ENCODE results near the gene STRA6.

Gene STRA6

DNA sequence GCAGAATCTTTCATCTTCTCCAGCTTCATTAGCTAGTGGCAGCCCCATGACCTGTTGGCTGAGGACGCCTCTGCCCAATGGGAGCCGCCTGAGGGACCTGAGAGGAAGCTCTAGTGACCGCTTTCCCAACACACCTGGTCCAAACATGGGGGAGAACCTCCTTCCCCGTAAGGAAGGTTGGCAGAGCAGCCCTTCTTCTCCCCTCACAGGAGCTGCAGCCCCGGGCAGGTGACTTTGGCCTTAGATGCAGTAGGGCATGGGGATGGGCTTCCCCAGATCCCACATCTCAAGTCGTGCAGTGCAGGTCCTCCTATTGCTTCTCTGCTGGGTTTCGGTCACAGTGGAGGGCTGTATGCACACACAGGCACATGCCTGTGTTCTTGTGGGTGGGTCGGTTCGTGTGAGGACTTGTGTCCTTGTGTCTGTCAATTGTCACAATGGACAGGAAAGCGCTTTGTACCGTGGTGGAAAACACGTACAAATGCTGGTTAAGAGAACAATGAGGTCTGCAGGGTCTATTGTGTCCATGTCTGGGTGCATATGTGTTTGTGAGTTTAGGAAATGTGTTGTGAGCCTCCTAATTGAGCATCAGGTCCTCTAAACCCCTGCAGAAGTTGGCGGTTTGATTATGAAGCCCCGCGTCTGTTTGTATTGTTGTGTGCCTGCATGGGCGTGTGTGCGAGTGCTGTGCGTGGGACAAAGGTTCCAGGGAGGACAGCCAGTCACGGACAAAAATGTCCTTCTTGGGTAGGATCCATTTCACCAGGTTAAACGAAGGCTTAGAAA, 70.8 kb downstream of the STRA6 start:
- DNase-seq (ENCODE audit: low read depth in 2 of 2) = no peak

GRCh38 chr15:74130849-74131627, 71.5 kb downstream of the STRA6 start:
- DNase-seq (ENCODE audit: low read depth in 2 of 2) = no peak

DNA sequence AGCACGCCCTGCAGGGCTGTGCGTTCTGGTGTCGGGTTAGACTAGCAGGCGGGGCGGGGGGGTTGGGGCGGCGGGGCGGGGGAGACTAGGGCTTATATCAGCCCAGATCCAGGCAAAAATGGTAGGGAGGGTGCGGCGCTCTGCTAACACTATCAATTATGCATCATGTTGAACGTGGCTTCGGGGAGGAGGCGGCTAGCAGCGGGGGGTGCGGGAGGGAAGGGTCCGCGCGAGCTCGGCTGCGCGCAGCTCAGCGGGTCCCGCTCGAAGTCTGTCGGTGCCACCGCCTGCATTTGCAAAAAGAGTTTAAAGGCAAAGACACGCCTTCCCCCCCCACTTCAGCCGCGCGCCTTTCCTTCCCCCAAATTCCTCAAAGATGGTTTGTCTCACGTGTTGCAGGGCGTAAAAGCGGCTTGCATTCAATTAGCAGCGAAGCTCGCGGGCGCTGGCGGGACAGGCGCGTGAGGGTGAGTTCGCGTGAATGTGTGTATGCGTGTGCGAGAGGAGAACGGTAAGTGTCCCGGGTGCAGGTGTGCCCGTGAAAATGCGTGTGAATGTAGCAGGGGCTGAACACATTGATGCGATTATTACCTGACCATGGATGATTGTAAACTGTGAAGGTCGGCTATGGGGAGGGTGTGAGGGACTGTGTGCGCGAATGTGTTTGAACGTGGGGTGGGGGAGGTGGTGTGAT, 72.3 kb downstream of the STRA6 start, which contains the start of gene ISLR2:
Gene ISLR2, plus strand, starts transcription at position 432 of the 694 bp plus-strand sequence. CDS start 2,169 bp downstream, outside the sequence.
- no peak for DNase-seq (ENCODE audit: low read depth in 2 of 2)

- no peak for DNase-seq (ENCODE audit: low read depth in 2 of 2)
These were observed 72.9 kb downstream of the STRA6 start for GRCh38 chr15:74129586-74130154.

Data from activated CD4-positive, alpha-beta T cell treated with anti-CD3 and anti-CD28 coated beads for 24 hours (primary cell).